ENCODE results near the gene WNK2.

GRCh38 chr9:93343663-93344062 is 159.7 kb downstream of the WNK2 start:
- TF ChIP-seq CTCF (IDR thresholded peaks at IDR 0.05) = no peak
- no peak for TF ChIP-seq EP300 (IDR thresholded peaks at IDR 0.05)
